Left renal pelvis (tissue), 4 donors: ENCODE results near the gene MTHFR. TPM values are rescaled to one million over a fixed set of nuclear protein-coding genes. Genes with fewer than 3 reads are reported as not detected.

Experiments
- DNase-seq, 4 donors: peaks; one replicate each; pipeline ENCODE4 v3.0.0-alpha.2; 2013; ENCODE audit warnings: low read depth in 4 of 4, low spot score in 3 of 4
- polyA plus RNA-seq, 4 donors: library from polyadenylated mRNA; unstranded; fragments of 120-200 nt; gene quantifications; one replicate each; pipeline ENCODE4 v1.2.1, GENCODE V29; 2013; ENCODE audit not compliant: insufficient read length in 4 of 4

Gene MTHFR
- polyA plus RNA-seq, 4 donors: 15.2 to 20.6 (median 18.9) TPM

DNA sequence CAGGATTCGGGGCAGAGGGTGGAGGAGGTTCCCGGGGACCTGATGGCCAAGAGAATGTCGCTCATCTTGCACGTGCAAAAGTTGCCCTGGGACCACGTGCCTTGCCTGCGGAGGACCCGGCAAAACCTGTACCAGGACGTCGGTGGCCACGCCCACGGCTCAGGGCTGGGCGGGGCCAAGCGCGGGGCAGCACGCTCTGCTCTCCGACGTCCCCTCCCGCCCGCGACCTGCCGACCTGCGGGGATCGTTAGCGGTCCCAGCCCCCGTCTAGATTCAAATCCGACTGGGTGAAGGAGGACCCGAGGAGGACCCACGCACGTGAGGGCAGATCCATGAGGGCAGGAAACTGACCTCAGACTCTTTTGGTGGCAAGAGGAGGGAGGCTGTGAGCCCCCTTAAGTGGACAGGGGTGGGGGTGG is 43.8 kb downstream of the MTHFR start, which contains the start of gene C1orf167:
C1orf167 (plus strand) TSS at position 206 of the 419 bp plus-strand sequence. CDS start 2,208 bp downstream, outside the sequence.
- DNase-seq: no peak

DNA sequence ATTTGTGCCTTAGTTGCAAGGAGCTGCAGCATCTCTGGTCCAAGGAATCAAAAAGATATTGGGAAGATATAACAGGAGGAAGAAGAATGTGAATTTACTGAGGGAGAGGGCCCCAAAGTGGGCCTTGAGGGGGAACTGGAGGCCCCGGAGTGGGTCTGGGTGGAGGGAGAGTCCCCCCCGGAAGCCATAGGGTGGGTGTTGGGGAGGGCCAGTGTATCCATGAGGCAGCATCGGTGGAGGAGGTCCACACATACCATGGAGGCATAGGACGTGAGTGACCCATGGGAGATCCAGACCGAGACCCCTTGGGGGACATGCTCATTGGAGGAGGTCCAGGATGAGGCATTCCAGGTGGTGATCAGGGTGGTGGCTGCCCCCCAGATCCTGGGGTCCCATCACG is 44.5 kb downstream of the MTHFR start:
- no peak for DNase-seq

DNA sequence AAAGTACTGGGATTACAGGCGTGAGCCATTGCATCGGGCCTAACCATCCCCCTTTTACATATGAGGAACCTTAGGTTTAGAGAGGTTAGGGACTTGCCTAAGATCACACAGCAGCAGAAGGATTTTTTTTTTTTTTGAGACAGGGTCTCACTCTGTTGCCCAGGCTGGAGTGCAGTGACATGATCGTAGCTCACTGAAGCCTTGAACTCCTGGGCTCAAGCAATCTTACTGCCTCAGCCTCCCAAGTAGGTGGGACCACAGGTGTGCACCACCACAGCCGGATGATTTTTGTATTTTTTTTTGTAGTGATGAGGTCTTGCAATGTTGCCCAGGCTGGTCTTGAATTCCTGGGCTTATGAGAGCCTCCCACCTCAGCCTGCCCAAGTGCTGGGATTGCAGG is 46.0 kb downstream of the MTHFR start:
- DNase-seq: no peak

DNA sequence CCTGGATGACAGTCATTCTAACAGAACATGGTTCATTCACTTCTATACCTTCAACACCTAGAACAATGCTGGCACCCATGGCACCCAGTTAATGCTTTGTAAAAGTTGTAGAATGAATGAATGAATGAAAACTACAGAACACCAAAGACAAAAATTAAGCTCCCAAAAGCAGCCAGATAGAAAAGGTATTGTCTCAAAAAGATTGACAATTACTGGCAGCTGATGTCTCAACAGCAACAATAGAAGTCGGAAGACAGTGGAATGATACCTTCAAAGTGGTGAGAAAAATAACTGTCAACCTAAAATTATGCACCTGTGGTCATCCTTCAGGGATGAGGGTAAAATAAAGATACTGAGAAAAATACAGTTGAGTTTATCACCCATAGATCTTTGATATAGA is 48.7 kb downstream of the MTHFR start:
- no peak for DNase-seq

DNA sequence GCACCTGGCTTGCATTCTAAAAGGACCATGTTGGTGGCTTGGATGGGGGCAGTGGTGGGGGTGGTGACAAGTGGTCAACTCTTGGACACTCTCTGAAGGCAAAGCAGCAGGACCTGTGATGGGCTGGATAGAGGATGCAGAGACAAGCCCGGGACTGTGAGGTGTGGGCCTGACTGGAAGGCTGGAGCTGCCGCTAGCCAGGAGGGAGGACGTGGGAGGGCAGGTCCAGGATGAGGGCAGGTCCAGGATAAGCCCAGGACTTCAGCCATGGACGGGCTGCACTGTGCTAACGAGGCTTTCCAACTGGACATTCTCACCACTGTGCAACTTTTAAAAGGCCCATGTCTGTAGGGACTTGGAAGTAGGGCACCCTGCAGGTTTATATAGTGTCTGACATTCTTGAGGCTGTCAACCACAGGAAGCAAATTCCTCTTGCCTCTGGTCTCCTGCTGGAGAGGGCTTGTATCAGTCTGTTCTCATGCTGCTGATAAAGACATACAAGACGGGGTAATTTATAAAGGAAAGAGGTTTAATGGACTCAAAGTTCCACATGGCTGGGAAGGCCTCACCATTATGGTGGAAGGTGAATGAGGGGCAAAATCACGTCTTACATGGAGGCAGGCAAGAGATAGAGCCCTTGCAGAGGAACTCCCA is 52.1 kb downstream of the MTHFR start:
- DNase-seq: no peak

DNA sequence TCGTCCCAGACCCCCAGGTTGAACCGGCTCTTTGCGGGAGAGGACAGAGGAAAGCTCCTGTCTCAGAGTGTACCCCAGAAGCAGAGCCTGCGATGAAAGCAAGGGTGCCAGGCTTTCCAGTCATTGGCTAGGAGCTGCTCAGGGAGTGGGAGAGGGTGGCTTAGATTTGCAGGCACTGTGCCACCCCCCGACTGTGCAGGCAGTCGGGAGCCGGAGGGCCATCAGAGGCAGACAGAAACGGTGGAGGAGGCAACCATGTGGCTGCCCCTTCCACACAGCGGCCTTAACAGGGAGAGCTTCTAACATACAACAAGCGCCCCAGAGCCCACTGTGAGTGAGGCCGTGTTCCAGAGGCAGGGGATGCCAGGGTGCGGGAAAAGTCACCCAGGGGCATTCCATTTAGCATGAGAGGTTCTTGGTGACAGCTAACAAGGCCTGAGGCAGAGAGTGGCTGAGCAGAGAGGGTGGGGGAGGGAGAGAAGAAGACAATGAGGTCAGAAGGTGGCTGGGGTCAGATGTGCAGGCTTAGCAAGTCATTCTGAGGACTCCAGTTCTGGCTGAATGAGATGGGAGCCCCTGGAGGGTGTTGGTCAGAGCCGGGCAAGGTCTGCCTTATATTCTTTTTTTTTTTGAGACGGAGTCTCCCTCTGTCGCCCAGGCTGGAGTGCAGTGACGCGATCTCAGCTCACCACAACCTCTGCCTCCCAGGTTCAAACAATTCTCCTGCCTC is 53.2 kb downstream of the MTHFR start:
- DNase-seq: no peak

DNA sequence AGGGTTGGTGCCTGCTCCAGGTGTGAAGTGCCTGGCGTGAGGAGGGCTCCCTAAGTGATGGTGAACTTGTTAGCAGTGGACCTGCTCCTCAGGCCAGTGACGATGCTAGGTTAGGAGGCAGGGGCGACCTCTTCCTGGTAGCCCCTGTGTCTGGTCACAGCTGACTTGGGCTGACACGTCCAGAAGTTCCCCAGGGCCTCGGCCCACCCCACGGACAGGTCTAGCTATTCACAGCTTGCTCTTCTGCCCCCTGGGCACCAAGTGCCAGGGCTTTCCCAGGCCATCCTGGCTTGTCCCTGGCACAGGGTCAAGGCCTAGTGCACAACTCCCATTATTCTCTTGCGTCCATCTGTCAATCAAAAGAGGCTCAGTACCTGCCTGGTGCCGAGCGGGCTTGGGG is 54.7 kb downstream of the MTHFR start:
- DNase-seq: no peak

DNA sequence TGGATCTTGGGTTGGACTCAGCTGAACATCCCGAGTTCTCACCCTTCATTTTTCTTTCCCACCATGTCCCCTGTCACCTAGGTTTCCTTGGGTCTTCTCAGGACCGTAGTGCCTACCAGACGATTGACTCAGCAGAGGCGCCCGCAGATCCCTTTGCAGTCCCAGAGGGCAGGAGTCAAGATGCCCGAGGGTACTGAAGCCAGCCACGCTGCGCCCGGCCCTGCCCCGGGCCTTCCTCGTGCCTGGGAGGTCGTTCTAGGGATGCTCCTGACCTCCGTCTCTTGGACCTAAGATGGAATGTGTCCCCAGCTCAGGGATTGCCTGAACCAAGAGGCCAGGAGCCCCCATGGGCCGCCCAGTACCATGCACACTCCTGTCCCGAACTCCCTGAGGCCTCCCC is 55.8 kb downstream of the MTHFR start:
- no peak for DNase-seq

DNA sequence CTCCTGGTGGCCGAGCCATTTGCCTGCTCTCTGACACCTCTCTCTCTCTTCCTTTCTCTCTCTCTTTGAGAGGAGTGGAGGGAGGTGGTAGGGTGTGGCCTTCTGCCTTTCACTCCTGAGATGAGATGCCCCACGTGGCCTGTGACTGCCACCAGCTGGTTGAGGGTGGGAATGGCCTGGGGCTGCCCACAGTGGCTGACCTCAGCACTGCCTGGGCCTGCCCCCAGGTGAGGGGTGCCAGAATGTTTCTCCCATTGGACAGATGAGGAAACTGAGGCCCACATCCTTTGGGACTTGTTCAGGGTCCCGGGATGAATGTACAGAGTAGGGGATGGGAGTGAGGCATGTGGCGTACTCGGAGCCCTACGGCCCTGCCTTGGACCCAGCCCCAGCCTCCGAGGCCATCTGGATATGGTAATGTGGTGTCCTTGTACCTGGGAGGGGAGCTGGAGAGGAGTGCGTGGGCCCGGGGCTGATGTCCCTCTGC is 56.5 kb downstream of the MTHFR start:
- DNase-seq: no peak

DNA sequence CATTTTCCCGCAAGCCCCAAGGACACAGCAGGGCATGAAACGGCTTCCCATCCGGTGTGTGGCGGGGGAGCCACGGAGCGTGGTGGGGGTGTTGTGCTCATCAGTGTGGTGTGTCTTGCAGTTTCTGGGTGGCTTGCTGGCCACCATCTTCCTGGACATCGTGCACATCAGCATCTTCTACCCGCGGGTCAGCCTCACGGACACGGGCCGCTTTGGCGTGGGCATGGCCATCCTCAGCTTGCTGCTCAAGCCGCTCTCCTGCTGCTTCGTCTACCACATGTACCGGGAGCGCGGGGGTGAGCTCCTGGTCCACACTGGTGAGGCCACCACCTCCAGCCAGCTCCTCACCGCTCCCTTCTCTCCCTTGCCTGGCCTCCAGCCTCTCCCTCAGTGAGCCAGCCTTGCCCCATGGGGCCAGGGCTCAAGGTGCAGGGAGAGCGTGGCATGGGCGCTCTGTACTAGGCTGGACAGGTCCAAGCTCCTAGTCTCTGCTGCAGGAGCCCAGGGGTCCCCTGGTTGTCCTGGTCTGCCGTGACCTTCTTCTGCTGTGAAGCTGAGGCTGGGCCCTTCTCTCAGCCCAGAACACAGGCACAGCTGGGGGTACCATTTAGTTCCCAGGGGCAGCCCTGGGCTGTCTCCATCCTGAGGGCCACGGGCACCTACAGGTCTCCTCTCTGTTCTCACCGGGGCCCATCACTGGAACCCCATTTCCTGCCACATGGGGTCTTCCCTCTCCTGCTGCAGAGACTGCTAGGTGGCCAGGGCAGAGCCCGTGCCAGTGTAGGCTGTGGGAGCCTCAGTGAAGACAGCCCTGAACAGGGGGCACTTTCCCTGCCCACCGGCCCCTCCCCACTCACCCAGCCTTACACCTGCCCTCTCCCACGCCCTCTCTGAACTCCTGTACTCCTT is 57.2 kb downstream of the MTHFR start:
- DNase-seq: no peak

DNA sequence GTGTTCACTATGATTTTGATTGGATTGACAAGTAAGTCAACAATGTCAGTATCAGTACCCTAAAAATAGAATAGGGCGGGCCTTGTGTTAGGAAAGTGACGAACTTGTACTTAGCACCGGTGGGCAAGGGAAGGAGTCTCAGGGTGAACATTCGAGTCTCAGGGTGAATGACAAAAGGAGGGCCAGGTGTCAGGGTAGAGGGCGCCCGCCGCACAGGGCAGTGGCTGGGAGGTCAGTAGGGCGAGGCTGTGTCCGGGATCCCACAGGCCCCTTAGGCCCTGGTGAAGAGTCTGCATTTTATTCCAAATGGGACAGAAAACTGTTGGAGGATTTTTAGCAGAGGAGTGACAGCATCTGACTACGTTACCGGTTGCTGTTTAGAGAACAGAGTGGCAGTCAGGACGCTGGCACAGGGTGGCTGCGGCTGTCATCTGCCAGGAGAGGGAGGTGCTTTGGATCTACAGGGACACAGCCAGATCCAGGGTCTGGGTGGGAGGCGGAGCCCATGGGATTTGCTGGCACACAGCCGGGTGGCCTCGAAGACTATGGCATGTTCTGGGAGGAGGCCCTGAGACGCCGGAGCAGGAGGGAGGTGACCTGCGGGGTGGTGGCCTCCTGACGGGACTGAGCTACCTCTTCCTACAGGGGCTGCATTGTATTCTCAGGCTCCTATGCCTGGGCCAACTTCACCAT is 58.8 kb downstream of the MTHFR start:
- no peak for DNase-seq

DNA sequence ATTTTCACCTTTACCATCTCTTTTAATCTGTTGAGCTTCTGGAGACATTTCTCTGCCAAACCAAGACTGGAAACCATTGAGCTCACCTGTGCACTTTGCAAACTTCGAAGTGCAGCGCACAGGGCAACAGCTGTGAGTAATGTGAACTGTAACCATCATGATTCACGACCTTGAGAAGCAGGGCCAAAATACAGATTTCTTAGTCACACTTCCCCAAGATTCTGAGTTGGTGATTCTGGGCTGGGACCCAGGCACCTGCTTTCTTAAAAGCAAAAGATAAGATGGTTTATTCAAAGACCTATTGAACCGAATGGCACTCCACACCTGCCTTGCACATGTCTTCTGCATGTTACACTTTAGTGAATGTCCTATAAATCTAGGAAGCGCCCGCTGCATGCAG is 59.7 kb downstream of the MTHFR start:
- DNase-seq: no peak

DNA sequence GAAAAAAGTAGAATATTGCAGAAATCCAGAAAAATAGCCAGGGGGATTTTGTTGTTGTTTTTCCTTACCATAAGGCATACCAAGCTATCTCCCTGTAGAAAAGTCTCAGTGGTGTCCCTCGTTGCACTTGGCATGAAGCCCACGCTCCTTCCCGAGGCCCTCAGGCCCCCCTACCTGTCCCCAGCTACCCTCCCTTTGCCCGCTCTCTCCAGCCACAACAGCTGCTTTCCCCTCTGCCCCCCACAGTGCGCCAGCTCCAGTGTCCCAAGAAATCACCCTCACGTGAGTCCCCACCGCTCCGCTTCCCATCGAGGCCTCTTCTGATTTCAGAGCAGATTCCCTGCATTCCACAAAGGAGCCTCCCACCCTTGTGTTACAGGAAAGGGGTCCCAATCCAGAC is 61.5 kb downstream of the MTHFR start:
- no peak for DNase-seq

DNA sequence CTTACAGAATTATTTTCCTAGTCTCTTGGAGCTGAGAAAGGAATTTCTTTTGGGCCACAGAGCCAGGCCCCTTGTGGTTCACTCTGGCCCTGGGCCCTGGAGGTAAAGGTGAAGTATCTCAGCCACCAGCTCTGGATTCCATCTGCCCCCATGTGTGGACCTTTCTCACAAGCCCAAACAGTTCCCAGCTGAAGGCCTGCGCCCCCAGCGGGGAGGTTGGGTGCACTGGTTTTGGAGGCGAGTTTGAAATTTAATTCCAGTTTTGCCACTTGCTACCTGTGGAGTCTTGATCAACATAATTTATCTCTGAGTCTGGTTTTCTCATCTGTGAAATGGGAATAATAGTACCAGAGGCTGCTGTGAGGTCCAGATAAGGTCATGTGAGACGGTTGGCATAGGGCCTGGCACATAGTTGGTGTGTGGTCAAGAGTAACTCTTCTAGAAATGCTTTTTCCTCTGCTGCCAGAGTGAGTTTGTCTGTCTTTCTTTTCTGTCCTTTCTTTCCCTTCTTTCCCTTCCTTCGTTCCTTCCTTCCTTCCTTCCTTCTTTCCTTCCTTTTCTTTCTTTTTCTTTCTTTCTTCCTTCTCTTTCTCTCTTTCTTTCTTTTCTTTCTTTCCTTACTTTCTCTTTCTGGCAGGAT is 63.7 kb downstream of the MTHFR start:
- DNase-seq: no peak

DNA sequence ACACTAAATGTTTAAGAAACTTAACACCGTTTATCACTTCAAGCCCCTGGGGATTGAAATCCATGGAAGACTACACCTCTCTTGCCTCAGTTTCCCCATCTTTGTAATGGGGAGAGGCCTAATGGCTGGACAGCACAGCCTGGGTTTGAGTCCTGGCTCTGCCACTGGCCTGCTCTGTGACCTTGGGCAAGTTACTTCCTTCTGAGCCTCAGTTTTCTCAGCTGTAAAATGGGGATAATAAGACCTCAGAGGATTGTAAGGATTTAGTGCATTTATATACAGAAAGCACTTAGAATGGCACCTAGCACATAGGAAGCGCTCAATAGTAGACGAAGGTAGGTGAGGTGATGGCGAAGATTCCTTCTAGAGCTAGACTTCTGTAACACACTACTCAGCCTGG is 64.3 kb downstream of the MTHFR start:
- DNase-seq: no peak

DNA sequence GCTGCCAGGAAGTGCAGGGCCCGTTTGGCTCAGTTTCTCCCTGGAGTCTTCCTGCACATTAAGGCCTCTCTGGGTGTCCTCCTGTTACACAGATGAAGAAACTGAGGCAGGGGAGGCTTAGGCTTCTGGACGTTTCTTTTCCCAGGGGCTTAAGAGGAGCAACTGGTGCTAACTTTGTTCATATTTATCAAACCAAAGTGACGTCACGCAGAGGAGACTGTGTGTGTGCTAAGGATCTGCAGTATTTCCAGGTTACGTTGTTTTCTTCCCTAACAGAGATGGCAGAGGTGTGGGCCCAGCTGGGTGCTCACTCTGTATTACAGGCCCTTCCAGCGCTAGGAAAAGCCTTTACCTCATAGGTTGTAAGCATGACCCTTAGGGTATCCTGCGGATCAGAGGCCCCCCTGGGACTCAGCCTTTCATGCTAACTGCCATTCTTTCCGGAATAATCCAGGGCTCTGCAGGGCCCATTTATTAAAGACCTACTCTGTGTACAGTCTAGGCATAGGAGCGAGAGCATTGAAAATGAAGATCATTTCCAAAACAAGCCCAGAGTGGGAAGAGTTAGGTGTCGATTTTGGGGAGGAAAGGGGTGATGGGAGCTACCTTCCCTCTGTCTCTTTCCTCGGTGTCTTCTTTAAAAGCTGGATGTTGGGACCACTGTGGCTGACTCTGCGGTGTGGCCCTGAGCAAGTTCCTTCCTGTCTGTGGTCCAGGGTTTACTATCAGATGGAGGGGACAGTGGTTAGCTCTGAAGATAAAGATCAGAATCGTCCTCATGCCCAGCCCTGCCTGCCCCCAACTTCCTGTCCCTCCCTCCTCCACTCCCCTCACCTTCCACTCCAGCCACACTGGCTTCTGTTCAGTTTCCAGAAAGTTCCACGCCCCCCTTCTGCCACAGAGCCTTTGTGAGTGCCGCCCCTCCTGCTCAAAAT is 65.2 kb downstream of the MTHFR start:
- no peak for DNase-seq

DNA sequence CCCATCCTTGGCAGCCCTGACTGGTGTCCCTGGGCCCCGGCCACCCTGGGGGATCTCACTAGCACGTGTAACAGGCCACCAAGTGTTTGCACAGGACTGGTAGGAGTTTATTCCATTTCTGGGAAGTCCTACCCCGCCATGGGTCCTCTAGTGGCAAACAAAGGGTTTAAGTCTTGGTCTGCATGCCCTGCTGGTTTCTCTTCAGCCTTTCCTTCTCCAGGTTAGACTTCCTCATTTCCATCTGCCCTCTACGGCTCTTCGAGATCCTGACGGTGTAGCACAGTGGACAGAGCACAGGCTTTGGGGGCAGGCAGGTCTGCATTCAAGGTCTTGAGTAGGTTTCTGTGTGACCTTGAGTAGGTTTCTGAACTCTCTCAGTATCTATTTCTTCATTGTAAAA is 67.0 kb downstream of the MTHFR start:
- no peak for DNase-seq

DNA sequence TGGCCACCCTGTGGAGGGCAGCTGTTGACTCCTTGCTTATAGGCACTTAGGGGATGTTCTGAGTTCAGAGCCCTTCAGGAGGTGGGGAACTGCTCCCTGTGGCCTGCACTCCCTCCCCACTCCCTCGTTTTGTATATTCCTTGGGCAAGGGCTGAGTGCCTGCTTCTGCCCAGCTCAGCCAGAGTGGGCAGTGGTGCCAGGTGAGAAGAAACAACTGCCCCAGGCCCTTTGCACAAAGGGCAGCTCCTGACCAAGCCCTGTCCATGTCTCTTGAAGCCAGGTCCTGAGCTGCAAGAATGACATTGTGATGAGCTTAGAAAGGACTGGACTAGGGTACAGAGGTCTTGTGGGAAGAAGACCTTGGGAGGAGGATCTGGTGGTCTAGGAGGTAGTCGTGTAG is 67.7 kb downstream of the MTHFR start:
- DNase-seq: no peak
